Activated T-cell treated with anti-CD3 and anti-CD28 coated beads, Interleukin-2, amount 50 U/mL, for 4 hours (primary cell): ENCODE measurements around the gene NEB. TPM values are rescaled to one million over a fixed set of nuclear protein-coding genes. Genes with fewer than 3 reads are reported as not detected.

Source experiments
- total RNA-seq, 3 donors: library from RNA; stranded (reverse); gene quantifications; one replicate each; pipeline ENCODE4 v1.2.1, GENCODE V29; 2021

NEB gene
- total RNA-seq, 3 donors from 2014 or later: 0.25 to 0.50 (median 0.46) TPM

Other genes with a start within 250 kb of the NEB start
- gene ARL5A, start 93.9 kb upstream of the NEB start, total RNA-seq: 10 to 100 TPM; 68.7 to 83.1 (median 81.2) TPM